Left hindlimb (tissue), 1 donor: ENCODE results near the gene SSBP4.
"Not testable (repeated sequence)": the region's sequence is repeated elsewhere in the genome, so short reads cannot be mapped to it uniquely, and the experiment has no call there.

Experiments used
- DNase-seq: peaks from one replicate; pipeline ENCODE4 v3.0.0-alpha.2; 2018

Gene SSBP4

GRCh38 chr19:18419195-18419698 is at the start of gene SSBP4:
SSBP4 (plus strand) TSS chr19:18419398; CDS start chr19:18419649, 251 bp downstream.
- DNase-seq, result peak; percentile 89

GRCh38 chr19:18373407-18373891 is 45.7 kb upstream of the SSBP4 start:
- no peak for DNase-seq

- peak; percentile 90 for DNase-seq
Observed at GRCh38 chr19:18373892-18374629, 45.1 kb upstream of the SSBP4 start.

- no peak for DNase-seq
Observed at GRCh38 chr19:18377026-18377425, 42.2 kb upstream of the SSBP4 start.

GRCh38 chr19:18379803-18380747 is 39.1 kb upstream of the SSBP4 start:
- peak; percentile 83 for DNase-seq

GRCh38 chr19:18380843-18381242 is 38.4 kb upstream of the SSBP4 start:
- DNase-seq, result no peak

GRCh38 chr19:18383622-18384021 is 35.6 kb upstream of the SSBP4 start:
- DNase-seq, result not testable (repeated sequence)

- no peak for DNase-seq
Observed at GRCh38 chr19:18384775-18385174, 34.4 kb upstream of the SSBP4 start.

GRCh38 chr19:18385359-18385674 is 33.9 kb upstream of the SSBP4 start:
- DNase-seq, result no peak

GRCh38 chr19:18385675-18386542 is 33.3 kb upstream of the SSBP4 start, which contains the start of gene GDF15:
GDF15 (plus strand) TSS chr19:18386158; CDS start chr19:18386190, 32 bp downstream.
- no peak for DNase-seq

- DNase-seq, result no peak
Observed at GRCh38 chr19:18386543-18387271, 32.5 kb upstream of the SSBP4 start.

GRCh38 chr19:18388100-18388959 is 30.9 kb upstream of the SSBP4 start:
- peak; percentile 83 for DNase-seq

- no peak for DNase-seq
Observed at GRCh38 chr19:18388960-18389725, 30.1 kb upstream of the SSBP4 start.

GRCh38 chr19:18389726-18390064 is 29.5 kb upstream of the SSBP4 start:
- no peak for DNase-seq

- DNase-seq, result no peak
Observed at GRCh38 chr19:18390065-18390907, 28.9 kb upstream of the SSBP4 start.

- DNase-seq, result no peak
Observed at GRCh38 chr19:18391509-18392075, 27.6 kb upstream of the SSBP4 start.

GRCh38 chr19:18392417-18392816 is 26.8 kb upstream of the SSBP4 start:
- no peak for DNase-seq

GRCh38 chr19:18392926-18393325 is 26.3 kb upstream of the SSBP4 start:
- no peak for DNase-seq

GRCh38 chr19:18393836-18394235 is 25.4 kb upstream of the SSBP4 start:
- DNase-seq, result no peak
